GM20431 (cell line): ENCODE measurements around the gene RNF215.
"Not testable (repeated sequence)": the region's sequence is repeated elsewhere in the genome, so short reads cannot be mapped to it uniquely, and the experiment has no call there.

Experiments
- in situ Hi-C: fragments of 300-500 bp; cut with MseI, MboI; formaldehyde crosslinking; loops from one replicate; pipeline ENCODE4 v1.15.0; 2020; ENCODE audit warnings: low sequenced_read_pairs; ENCODE audit not compliant: unreplicated experiment

Gene RNF215

GRCh38 chr22:30422481-30423300 is 35.5 kb upstream of the RNF215 start:
- in situ Hi-C loops = no loop called here

GRCh38 chr22:30421695-30422480 is 34.7 kb upstream of the RNF215 start:
- in situ Hi-C loops = no loop called here

GRCh38 chr22:30420347-30421125 is 33.3 kb upstream of the RNF215 start:
- in situ Hi-C loops = no loop called here

- in situ Hi-C loops = no loop called here
Measured at GRCh38 chr22:30416837-30417236, 29.6 kb upstream of the RNF215 start.

- in situ Hi-C loops = no loop called here
Measured at GRCh38 chr22:30416403-30416802, 29.2 kb upstream of the RNF215 start.

- in situ Hi-C loops = no loop called here
Measured at GRCh38 chr22:30414525-30415047, 27.4 kb upstream of the RNF215 start.

GRCh38 chr22:30413745-30414524 is 26.7 kb upstream of the RNF215 start:
- in situ Hi-C loops = no loop called here

GRCh38 chr22:30413001-30413400 is 25.8 kb upstream of the RNF215 start:
- in situ Hi-C loops = no loop called here

GRCh38 chr22:30411780-30412179 is 24.6 kb upstream of the RNF215 start:
- in situ Hi-C loops = no loop called here

GRCh38 chr22:30408388-30409102 is 21.3 kb upstream of the RNF215 start:
- in situ Hi-C loops = no loop called here

- in situ Hi-C loops = no loop called here
Measured at GRCh38 chr22:30406400-30406799, 19.2 kb upstream of the RNF215 start.

- in situ Hi-C loops = no loop called here
Measured at GRCh38 chr22:30405731-30406130, 18.5 kb upstream of the RNF215 start.

GRCh38 chr22:30404307-30404706 is 17.1 kb upstream of the RNF215 start:
- in situ Hi-C loops = no loop called here

GRCh38 chr22:30402766-30403104 is 15.5 kb upstream of the RNF215 start:
- in situ Hi-C loops = not testable (repeated sequence)

GRCh38 chr22:30402028-30402765 is 15.0 kb upstream of the RNF215 start:
- in situ Hi-C loops = no loop called here

- in situ Hi-C loops = not testable (repeated sequence)
Measured at GRCh38 chr22:30401024-30401423, 13.8 kb upstream of the RNF215 start.

GRCh38 chr22:30400159-30400558 is 12.9 kb upstream of the RNF215 start:
- in situ Hi-C loops = no loop called here

- in situ Hi-C loops = no loop called here
Measured at GRCh38 chr22:30399718-30400117, 12.5 kb upstream of the RNF215 start.
